Fibroblast of upper back skin (primary cell): ENCODE data around the gene S1PR1.
"Not testable (repeated sequence)": the region's sequence is repeated elsewhere in the genome, so short reads cannot be mapped to it uniquely, and the experiment has no call there.

Source experiments
- DNase-seq: peaks from one replicate; pipeline ENCODE4 v3.0.0-alpha.2; 2013

The S1PR1 gene

GRCh38 chr1:101236516-101237228, at the start of gene S1PR1:
Gene S1PR1 (plus strand): TSS chr1:101237019. CDS start chr1:101238985, 1,966 bp downstream.
- peak; percentile 71 for DNase-seq

GRCh38 chr1:101187297-101187696, 49.5 kb upstream of the S1PR1 start:
- DNase-seq, result no peak

GRCh38 chr1:101188331-101188730, 48.5 kb upstream of the S1PR1 start:
- DNase-seq, result peak; percentile 88

GRCh38 chr1:101188968-101189367, 47.9 kb upstream of the S1PR1 start:
- DNase-seq, result not testable (repeated sequence)

GRCh38 chr1:101190441-101190840, 46.4 kb upstream of the S1PR1 start:
- DNase-seq, result peak; percentile 79

- no peak for DNase-seq
These were observed 45.8 kb upstream of the S1PR1 start for GRCh38 chr1:101191049-101191448.

- no peak for DNase-seq
These were observed 43.1 kb upstream of the S1PR1 start for GRCh38 chr1:101193733-101194169.

- DNase-seq, result no peak
These were observed 42.1 kb upstream of the S1PR1 start for GRCh38 chr1:101194746-101195145.

GRCh38 chr1:101196668-101197067, 40.2 kb upstream of the S1PR1 start:
- DNase-seq, result no peak

GRCh38 chr1:101198842-101199636, 37.8 kb upstream of the S1PR1 start:
- no peak for DNase-seq

- DNase-seq, result no peak
These were observed 37.2 kb upstream of the S1PR1 start for GRCh38 chr1:101199637-101199982.

- DNase-seq, result peak; percentile 95
These were observed 36.3 kb upstream of the S1PR1 start for GRCh38 chr1:101200513-101200912.

GRCh38 chr1:101203820-101204540, 32.8 kb upstream of the S1PR1 start:
- DNase-seq, result peak; percentile 79

GRCh38 chr1:101205457-101205856, 31.4 kb upstream of the S1PR1 start:
- DNase-seq, result no peak

GRCh38 chr1:101206139-101206538, 30.7 kb upstream of the S1PR1 start:
- DNase-seq, result not testable (repeated sequence)

- not testable (repeated sequence) for DNase-seq
These were observed 29.5 kb upstream of the S1PR1 start for GRCh38 chr1:101207271-101207670.

- DNase-seq, result peak; percentile 35
These were observed 28.9 kb upstream of the S1PR1 start for GRCh38 chr1:101207891-101208290.

- DNase-seq, result no peak
These were observed 21.3 kb upstream of the S1PR1 start for GRCh38 chr1:101215363-101216011.

GRCh38 chr1:101216623-101217022, 20.2 kb upstream of the S1PR1 start:
- DNase-seq, result no peak

- DNase-seq, result no peak
These were observed 19.7 kb upstream of the S1PR1 start for GRCh38 chr1:101217148-101217547.

GRCh38 chr1:101218968-101219367, 17.9 kb upstream of the S1PR1 start:
- not testable (repeated sequence) for DNase-seq

- DNase-seq, result no peak
These were observed 16.6 kb upstream of the S1PR1 start for GRCh38 chr1:101219924-101220870.
